NCI-H2227 treated with DMSO at 0.1 percent for 48 hours (cell line): ENCODE data around the gene ZNF10.

Source experiments
- DNase-seq: peaks from one replicate; lab custom pipeline; 2025; lab: John Stamatoyannopoulos, UW

ZNF10 gene

DNA sequence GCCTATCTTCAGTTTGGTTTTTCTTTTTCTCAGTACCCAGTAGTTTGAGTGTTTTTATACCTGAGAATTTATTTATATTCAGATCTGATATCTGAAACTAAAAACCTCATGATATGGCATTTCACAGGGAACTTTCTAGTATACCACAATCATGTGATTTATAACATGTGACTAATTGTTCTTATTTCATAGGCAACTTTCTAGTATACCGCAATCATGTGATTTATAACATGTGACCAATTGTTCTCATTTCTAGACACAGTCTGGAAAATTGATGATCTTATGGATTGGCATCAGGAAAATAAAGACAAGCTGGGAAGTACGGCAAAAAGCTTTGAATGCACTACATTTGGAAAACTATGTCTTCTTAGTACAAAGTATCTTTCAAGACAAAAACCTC, 71.5 kb downstream of the ZNF10 start:
- DNase-seq = no peak

DNA sequence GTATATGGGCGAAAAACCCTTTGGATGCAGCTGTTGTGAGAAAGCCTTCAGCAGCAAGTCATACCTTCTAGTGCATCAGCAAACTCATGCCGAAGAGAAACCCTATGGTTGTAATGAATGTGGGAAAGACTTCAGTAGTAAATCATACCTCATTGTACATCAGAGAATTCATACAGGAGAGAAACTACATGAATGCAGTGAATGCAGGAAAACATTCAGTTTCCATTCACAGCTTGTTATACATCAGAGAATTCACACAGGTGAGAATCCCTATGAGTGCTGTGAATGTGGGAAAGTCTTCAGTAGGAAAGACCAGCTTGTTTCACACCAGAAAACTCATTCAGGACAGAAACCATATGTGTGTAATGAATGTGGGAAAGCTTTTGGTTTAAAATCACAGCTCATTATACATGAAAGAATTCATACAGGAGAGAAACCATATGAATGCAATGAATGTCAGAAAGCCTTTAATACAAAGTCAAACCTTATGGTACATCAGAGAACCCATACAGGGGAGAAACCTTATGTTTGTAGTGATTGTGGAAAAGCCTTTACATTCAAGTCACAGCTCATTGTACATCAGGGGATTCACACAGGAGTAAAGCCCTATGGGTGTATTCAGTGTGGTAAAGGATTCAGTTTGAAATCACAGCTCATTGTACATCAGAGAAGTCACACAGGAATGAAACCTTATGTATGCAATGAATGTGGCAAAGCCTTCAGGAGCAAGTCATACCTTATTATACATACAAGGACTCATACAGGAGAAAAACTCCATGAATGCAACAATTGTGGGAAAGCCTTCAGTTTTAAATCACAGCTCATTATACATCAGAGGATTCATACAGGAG, 72.3 kb downstream of the ZNF10 start:
- no peak for DNase-seq

DNA sequence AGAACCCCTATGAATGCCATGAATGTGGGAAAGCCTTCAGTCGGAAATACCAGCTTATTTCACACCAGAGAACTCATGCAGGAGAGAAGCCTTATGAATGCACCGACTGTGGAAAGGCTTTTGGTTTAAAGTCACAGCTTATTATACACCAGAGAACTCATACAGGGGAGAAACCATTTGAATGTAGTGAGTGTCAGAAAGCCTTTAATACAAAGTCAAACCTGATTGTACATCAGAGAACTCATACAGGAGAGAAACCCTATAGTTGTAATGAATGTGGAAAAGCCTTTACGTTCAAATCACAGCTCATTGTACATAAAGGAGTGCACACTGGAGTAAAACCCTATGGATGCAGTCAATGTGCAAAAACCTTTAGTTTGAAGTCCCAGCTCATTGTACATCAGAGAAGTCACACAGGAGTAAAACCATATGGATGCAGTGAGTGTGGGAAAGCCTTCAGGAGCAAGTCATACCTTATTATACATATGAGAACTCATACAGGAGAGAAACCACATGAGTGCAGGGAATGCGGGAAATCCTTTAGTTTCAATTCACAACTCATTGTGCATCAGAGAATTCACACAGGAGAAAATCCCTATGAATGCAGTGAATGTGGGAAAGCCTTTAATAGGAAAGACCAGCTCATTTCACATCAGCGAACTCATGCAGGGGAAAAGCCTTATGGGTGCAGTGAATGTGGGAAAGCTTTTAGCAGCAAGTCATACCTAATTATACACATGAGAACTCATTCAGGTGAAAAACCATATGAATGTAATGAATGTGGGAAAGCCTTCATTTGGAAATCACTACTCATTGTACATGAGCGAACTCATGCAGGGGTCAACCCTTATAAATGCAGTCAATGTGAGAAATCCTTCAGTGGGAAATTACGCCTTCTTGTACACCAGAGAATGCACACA, 73.2 kb downstream of the ZNF10 start:
- no peak for DNase-seq

DNA sequence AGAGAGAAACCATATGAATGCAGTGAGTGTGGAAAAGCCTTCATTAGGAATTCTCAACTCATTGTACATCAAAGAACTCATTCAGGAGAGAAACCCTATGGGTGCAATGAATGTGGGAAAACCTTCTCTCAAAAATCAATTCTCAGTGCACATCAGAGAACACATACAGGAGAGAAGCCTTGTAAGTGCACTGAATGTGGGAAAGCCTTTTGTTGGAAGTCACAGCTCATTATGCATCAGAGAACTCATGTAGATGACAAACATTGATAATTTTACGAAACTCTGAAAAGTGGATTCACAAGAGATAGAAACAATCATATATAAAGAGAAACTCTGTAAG, 73.8 kb downstream of the ZNF10 start:
- DNase-seq = no peak

DNA sequence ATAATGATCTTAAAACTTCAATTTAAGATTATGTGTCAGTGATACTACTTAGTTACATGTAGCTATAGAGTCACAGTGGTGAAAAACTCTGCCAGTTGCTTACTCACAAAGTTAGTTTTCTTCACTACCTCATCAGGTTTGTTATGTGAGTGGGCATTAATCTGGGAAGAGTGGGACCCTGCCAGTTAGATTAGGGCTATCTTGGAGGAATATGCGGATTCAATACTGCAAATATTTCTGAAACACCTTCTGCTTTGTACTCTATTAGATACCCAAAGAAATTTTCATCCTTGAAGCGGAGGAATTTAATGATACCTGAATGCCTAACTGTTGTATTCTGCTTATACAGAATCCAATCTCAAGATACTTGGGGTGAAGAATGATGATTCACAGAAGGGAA, 76.0 kb downstream of the ZNF10 start:
- DNase-seq = no peak
